GM12864 (cell line): Measurements from ENCODE around the gene CTRB1.

Experiments
- DNase-seq: peaks from one replicate; pipeline ENCODE4 v3.0.0-alpha.2; 2011; ENCODE audit warnings: low read depth
- H3K4me3 ChIP-seq: 2 replicates; pipeline ENCODE4 v1.5.1; 2011; ENCODE audit warnings: mild to moderate bottlenecking, low read depth, low read length, control low read depth
- TF ChIP-seq, protein P1 (sequence below): IDR thresholded peaks from 2 replicates; pipeline ENCODE4 v1.5.1; 2011; ENCODE audit warnings: low read depth, mild to moderate bottlenecking, moderate library complexity, low read length, control low read depth, inconsistent platforms; ENCODE audit errors: missing control alignments

CTRB1 gene

DNA sequence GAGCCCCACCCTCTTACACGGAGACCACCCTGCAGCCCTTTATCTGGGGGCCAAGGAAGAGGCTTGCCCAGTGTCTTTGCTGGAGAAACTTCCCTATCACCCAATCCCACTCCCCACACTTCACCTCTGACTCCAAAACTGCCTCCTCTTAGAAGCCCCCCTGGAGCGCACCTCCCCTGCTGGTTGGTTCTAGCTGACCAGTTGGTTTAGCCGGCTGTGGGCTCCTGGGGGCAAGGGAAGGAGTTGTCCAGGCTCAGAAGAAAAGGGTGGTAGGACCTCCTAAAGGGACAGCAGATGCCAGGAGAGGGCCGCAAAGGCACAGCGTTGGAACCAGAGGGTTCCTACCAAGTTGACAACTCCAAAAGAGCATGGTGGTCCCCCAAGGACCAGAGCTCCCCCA, 30.7 kb downstream of the CTRB1 start:
- H3K4me3 ChIP-seq, result no peak overlapping the region
- TF ChIP-seq, protein P1, sequence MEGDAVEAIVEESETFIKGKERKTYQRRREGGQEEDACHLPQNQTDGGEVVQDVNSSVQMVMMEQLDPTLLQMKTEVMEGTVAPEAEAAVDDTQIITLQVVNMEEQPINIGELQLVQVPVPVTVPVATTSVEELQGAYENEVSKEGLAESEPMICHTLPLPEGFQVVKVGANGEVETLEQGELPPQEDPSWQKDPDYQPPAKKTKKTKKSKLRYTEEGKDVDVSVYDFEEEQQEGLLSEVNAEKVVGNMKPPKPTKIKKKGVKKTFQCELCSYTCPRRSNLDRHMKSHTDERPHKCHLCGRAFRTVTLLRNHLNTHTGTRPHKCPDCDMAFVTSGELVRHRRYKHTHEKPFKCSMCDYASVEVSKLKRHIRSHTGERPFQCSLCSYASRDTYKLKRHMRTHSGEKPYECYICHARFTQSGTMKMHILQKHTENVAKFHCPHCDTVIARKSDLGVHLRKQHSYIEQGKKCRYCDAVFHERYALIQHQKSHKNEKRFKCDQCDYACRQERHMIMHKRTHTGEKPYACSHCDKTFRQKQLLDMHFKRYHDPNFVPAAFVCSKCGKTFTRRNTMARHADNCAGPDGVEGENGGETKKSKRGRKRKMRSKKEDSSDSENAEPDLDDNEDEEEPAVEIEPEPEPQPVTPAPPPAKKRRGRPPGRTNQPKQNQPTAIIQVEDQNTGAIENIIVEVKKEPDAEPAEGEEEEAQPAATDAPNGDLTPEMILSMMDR, result no peak
- no peak for DNase-seq

DNA sequence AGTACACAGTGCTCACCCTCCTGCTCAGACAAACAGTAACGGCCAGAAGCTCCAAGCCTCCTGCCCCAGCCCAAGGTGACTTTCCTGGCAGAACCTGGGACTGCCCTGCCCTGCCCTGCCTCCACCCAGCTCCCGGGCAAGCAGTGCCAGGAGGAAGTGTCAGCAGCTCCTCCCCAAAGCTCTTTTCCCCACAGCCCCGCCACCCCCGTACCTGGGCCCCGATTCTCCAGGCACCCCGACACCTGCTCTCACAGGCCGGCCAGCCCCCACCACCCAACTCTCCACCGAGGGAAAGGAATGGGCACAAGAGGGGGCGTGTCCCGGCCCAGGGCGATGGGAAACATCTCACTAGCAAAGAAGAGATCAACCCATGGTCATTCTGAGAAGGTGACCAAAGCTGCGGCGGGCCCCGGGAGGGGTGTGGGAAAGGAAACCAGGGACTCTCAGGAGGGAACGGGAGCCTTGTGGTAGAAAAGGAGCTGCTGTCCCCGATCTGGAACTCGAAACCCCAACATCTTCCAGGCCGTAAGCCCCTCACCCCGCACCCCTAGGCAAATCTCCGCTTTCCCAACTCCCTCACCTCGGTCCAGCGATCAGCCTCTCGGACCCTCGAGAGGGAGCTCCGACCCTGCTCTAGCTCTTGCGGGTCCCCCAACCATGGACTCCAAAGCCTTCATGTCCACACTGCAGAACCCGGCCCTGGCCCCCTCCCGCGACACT, 31.5 kb downstream of the CTRB1 start:
- TF ChIP-seq, protein P1, result no peak
- H3K4me3 ChIP-seq, result peak overlapping the region; percentile 58
- DNase-seq, result no peak

DNA sequence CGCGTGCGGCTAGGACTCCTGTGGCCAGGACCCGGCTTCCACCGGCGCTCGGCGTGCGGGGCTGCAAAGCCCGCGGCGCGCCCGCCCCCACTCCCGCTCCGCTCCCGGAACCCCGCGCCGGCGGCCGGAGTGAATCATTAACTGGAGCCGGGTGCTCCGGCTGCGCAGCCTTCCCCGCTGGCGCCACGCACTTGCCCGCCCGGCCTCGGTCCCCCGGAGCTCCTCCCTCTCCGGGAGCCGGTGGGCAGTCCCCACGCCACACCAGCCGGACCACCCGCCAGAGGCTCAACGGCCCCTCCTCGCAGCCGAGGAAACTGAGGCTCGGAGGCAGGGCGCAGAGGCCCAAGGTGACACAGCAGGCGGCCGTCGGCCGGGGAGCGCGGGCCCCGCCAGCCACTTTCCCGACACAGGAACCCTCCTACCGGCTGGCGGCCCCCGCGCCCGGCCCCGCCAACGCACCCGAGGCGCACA, 32.1 kb downstream of the CTRB1 start:
- DNase-seq, result no peak
- TF ChIP-seq, protein P1, result no peak
- H3K4me3 ChIP-seq, result peak overlapping the region; percentile 58

DNA sequence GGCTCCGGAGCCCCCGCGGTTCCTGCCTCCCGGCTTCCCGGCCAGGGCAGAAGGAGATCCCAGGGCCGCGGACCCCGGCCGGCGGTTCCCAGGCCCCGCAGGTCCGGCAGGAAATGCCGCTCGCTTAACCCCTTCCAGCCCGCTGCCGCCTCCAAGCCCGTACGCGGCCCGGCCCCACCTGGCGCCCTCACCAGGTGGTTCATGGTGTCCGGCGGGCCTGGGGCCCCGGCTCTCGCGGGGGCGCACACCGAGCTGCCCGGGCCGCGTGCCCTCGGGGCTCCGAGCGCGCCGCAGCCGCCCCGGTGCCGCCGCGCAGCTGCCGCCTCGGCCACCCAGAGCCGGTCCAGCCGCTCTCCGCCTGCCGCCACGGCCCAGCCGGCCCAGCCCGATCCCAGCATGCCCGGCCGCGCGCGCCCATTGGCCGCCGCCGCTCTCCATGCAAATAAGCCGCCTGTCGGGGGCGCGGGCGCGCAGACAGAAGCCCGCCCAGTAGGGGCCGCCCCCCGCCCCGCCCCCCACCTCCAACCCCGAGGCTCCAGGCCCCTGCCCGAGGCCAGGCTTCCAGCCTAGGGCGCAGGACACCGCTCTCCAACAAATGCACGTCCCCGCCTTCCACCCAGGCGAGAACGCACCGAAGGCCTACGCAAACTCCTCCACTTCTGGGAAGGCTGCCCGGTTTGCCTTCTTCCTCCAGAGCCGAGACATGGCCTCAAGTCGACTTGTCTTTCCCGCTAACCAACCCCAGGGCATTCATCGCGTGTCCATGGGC, 32.7 kb downstream of the CTRB1 start, which contains the start of gene BCAR1:
Gene BCAR1, minus strand, starts transcription at position 345 of the 769 bp plus-strand sequence. Its CDS starts 142 bp downstream, at position 203.
- DNase-seq, result no peak
- TF ChIP-seq, protein P1, result no peak
- peak within 1 kb of the TSS; percentile 58 for H3K4me3 ChIP-seq

DNA sequence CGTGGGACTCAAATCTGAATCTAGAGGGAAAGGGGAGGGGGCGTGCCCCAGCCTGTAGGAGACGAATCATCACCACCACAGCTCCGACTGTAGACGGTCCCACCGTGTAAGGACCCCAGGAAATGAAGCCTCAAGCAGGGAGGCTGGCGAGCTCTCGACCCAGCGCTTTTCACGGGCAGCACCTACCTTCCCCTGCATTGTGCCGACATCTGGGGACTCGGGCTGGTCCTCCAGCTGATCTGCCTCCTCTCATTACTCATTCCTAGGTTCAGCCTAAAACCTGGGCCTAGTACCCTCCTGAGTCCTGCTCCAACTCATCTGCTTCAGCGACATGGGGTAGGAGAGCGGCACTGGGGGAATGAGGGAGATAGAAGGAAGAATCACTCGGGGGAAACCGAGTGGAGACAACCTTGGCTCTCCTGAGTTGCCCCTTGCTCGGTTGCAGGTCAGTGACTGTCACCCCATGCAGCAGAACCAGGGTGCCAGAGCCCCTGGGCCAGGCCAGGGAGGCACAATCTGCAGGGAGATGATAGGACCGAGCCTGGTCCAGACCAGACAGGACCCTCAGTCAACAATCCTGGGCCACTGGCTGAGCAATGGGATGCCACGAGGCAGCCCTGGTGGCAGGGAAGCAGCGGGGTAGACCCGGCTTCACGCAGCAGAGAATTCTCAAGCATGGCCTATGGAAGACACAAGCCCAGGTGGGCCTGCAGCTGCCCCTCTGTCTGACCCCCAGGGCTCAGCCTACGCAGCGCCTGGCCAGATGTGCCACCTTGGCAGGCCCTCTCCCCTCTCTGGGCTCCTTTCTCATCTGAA, 33.5 kb downstream of the CTRB1 start:
- TF ChIP-seq, protein P1, result no peak
- no peak overlapping the region for H3K4me3 ChIP-seq
- DNase-seq, result no peak

DNA sequence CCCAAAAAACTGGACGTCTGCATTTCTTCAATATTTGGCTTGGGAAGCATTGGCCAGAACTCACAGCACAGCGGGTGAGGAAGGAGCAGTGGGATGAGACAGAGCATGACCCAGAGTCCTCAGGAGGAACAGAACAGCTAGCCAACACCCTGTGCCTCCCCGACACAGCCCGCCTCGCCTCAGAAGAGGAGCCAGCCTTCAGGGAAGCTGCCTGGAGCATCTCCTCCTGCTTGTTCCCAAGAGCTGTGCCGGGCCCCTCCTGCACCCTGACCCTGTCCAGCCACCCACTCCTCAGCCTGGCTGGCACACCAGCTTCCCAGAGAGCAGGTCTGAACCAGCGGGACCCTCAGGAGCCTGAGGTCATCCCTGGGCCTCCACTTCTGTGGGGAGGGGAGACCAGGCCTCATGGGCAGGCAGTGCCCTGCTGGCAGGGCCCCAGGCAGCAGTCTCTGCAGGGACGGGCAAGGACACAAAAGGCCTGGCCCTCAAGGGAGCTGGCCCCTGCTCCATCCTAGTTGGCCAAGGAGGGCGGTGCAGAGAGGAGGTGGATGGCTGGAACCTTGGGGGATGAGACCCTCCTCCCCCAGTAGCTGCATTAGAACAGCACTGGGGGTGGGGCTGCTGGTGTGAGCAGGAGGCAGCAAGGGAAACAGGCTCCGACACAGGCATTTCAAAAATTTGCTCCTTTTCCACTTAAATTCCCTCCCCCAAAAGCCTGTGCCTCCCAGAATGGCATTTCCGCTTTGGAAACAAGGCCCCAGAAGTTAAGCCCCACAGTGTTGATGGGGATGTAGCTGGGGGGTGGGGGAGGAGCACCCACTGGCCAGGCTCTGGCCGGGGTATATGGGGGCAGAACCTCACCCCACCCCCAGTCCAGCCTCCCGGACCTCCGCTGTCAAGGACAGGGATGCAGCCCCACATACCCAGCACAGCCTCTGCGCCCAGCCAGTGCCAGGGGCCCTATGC, 34.4 kb downstream of the CTRB1 start:
- no peak for DNase-seq
- TF ChIP-seq, protein P1, result no peak
- no peak overlapping the region for H3K4me3 ChIP-seq
